Lung (tissue), 12 donors: ENCODE measurements around the gene PROM2. TPM values are rescaled to one million over a fixed set of nuclear protein-coding genes. Genes with fewer than 3 reads are reported as not detected.

Experiments
- ATAC-seq: fragments of 200-7000 bp; cut with Tn5 transposase; one replicate; pipeline ENCODE4 v1.9.1; 2020; ENCODE audit warnings: moderate number of reproducible peaks; ENCODE audit not compliant: insufficient read depth, low FRiP score
- DNase-seq, 3 donors: peaks; one replicate each; pipeline ENCODE4 v3.0.0-alpha.2; 2013 to 2017
- H3K27ac ChIP-seq, 2 donors: one replicate each; pipeline ENCODE4 v1.5.1; 2013; ENCODE audit warnings: mild to moderate bottlenecking in 2 of 2, moderate library complexity in 2 of 2, control low read depth in 1 of 2, inconsistent platforms in 1 of 2, low read depth in 1 of 2, low read length in 1 of 2
- H3K27me3 ChIP-seq, 3 donors: one replicate each; pipeline ENCODE4 v1.5.1; 2013; ENCODE audit warnings: low read length in 2 of 3; ENCODE audit not compliant: control insufficient read depth in 3 of 3, insufficient read depth in 3 of 3
- H3K36me3 ChIP-seq, 4 donors: one replicate each; pipeline ENCODE4 v1.5.1; 2013; ENCODE audit warnings: low read length in 4 of 4, mild to moderate bottlenecking in 1 of 4, moderate library complexity in 1 of 4; ENCODE audit not compliant: control insufficient read depth in 4 of 4, insufficient read depth in 4 of 4
- H3K4me1 ChIP-seq, 5 donors: one replicate each; pipeline ENCODE4 v1.5.1; 2013; ENCODE audit warnings: low read length in 5 of 5, mild to moderate bottlenecking in 2 of 5, moderate library complexity in 1 of 5; ENCODE audit not compliant: control insufficient read depth in 5 of 5, insufficient read depth in 5 of 5
- H3K4me3 ChIP-seq: one replicate; pipeline ENCODE4 v1.5.1; 2013; ENCODE audit warnings: mild to moderate bottlenecking, control low read depth, moderate library complexity
- H3K9ac ChIP-seq, 2 donors: one replicate each; pipeline ENCODE4 v1.5.1; 2013; ENCODE audit warnings: low read length in 2 of 2, control low read depth in 1 of 2; ENCODE audit not compliant: insufficient read depth in 1 of 2
- H3K9me3 ChIP-seq, 4 donors: one replicate each; pipeline ENCODE4 v1.5.1; 2013; ENCODE audit warnings: low read length in 3 of 4, mild to moderate bottlenecking in 1 of 4, moderate library complexity in 1 of 4; ENCODE audit not compliant: control insufficient read depth in 4 of 4, insufficient read depth in 3 of 4
- WGBS, 2 donors: extraction: QIAGEN DNeasy Blood & Tissue Kit; methylation state at CpG; one replicate each; pipeline ENCODE4 v1.1.7; 2013; 5-methylcytosine and 5-hydroxymethylcytosine counted together
- polyA plus RNA-seq, 2 donors: library from polyadenylated mRNA; stranded (reverse); fragments of 200-250 nt; gene quantifications; one replicate each; pipeline ENCODE4 v1.2.1, GENCODE V29; 2013
- total RNA-seq, 2 donors: library from RNA; depleted of rRNA in 1 of 2; stranded (reverse); fragments of >200 nt in 1 of 2; gene quantifications; one replicate each; pipeline ENCODE4 v1.2.1, GENCODE V29; 2014 to 2021
- TF ChIP-seq, protein P1 (sequence below): IDR thresholded peaks from 2 replicates; pipeline ENCODE4 v1.5.1; 2012; ENCODE audit warnings: mild to moderate bottlenecking; ENCODE audit errors: control extremely low read depth, extremely low read depth
- donor health status: control.
- donor health status: control.
- donor health status: Bipolar disorder and iron deficiency.
- donor health status: healthy.
- donor health status: DM: yes; HTN: yes; CAD: no.

Gene PROM2
- total and polyA plus RNA-seq, 4 donors = 4.1 to 11.5 (median 5.2) TPM

DNA sequence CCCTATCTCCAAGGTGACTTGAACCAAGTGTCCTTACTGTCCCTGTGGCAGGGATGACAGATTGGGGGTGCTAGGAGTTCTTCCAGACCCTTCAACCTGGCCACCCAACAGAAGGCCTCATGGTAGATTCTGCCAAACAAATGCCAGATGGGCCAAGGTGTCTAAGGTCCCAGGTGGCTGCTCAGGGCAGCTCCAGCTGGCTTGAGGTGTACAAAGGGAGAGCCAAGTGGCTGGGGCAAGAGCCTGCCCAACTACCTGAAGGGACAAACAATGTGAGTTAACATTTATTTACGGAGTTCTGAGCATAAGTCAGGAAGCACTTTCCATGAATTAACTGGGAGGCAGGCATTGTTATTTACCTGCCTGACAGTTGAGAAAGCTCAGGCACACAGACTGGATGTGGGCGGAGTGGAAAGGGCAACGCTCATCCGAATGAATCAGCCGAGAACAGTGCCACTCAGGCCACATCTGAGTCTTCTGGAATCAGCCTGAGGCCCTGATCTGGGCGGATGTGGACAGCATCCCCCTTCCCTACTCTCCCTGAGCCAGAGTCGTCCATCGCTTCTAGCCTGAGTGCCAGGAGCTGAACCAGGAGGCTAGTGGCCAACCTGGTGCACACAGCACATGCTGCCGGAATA is 18.5 kb downstream of the PROM2 start:
- 90 to 91% methylated on average over 9 of the region's 9 CpGs for WGBS, 2 donors
- TF ChIP-seq, protein P1, sequence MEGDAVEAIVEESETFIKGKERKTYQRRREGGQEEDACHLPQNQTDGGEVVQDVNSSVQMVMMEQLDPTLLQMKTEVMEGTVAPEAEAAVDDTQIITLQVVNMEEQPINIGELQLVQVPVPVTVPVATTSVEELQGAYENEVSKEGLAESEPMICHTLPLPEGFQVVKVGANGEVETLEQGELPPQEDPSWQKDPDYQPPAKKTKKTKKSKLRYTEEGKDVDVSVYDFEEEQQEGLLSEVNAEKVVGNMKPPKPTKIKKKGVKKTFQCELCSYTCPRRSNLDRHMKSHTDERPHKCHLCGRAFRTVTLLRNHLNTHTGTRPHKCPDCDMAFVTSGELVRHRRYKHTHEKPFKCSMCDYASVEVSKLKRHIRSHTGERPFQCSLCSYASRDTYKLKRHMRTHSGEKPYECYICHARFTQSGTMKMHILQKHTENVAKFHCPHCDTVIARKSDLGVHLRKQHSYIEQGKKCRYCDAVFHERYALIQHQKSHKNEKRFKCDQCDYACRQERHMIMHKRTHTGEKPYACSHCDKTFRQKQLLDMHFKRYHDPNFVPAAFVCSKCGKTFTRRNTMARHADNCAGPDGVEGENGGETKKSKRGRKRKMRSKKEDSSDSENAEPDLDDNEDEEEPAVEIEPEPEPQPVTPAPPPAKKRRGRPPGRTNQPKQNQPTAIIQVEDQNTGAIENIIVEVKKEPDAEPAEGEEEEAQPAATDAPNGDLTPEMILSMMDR = no peak
- H3K4me1 ChIP-seq = peaks cover 0 to 16% (median 0%) of the 10 kb centered on the region in 5 donors
- no peaks in the 10 kb centered on the region for H3K36me3 ChIP-seq
- no peak overlapping the region for H3K27ac ChIP-seq
- no peak overlapping the region for H3K9ac ChIP-seq
- H3K9me3 ChIP-seq = peaks cover 0 to 11% (median 0%) of the 10 kb centered on the region in 4 donors
- DNase-seq (no peak), ATAC-seq (no peak)
- H3K4me3 ChIP-seq = no peak overlapping the region
- no peaks in the 10 kb centered on the region for H3K27me3 ChIP-seq

DNA sequence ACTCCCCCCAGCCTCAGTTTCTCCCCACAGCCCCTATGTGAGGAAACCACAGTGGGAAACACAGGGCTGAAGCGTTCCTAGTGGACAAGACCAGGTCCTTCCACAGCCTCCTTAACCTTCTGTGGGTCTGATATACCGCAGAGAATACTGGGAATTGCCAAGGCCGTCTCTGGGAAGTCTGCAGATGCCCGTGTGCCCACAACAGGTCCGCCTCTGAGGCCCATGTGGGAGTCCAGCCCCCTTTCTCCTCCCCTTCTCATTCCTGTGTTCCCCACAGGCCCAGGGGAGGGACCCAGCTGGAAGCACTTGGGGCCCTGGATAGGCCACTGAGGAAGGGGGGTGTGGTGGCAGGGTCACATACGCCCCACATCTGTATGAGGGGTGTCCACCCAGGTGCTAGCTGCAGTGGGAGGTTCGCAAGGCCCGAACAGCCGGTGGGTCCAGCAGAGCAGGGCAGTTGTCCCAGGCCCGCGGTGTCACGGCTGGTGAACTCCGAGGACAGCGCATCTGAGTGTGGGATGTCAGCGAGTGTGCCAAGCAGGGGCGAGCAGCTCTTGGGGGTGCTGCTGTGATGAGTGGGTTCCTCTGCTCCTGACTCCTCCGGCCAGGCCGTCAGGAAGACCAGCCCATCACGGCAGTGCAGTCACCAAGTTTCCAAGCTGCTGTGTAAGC is 20.5 kb downstream of the PROM2 start:
- no peak for ATAC-seq
- no peak overlapping the region for H3K4me3 ChIP-seq
- H3K4me1 ChIP-seq = peaks cover 0 to 22% (median 0%) of the 10 kb centered on the region in 5 donors
- 91% methylated on average over 19 of the region's 19 CpGs for WGBS, 2 donors
- H3K27ac ChIP-seq = no peak overlapping the region
- peaks cover 0 to 11% (median 0%) of the 10 kb centered on the region in 4 donors for H3K9me3 ChIP-seq
- DNase-seq = no peak
- H3K27me3 ChIP-seq = no peaks in the 10 kb centered on the region
- no peak overlapping the region for H3K9ac ChIP-seq
- TF ChIP-seq, protein P1 = no peak
- H3K36me3 ChIP-seq = no peaks in the 10 kb centered on the region

DNA sequence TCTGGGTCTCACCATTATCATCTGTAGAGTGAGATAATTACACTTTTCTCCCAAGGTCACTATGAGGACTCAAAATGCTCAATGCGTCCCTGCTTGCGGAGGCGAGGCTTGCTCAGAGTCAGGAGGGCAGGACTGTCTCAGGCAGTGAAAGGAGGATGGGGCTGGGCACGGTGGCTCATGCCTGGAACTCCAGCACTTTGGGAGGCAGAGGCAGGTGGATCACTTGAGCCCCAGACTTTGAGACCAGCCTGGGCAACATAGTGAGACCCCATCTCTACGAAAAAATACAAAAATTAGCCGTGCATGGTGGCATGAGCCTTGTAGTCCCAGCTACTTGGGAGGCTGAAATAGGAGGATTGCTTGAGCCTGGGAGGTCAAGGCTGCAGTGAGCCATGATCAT is 21.1 kb downstream of the PROM2 start:
- no peak for ATAC-seq
- TF ChIP-seq, protein P1 = no peak
- Histone ChIP-seq H3K27me3 (no peaks in the 10 kb centered on the region), H3K9me3 (peaks cover 0 to 7% (median 0%) of the 10 kb centered on the region in 4 donors), H3K4me1 (peaks cover 0 to 22% (median 0%) of the 10 kb centered on the region in 5 donors), H3K27ac (no peak overlapping the region), H3K4me3 (no peak overlapping the region), H3K9ac (no peak overlapping the region), H3K36me3 (no peaks in the 10 kb centered on the region)
- WGBS, 2 donors = 90 to 96% methylated on average over 6 of the region's 6 CpGs
- no peak for DNase-seq
